SK-N-SH (cell line): ENCODE data around the gene GFPT2. TPM values are rescaled to one million over a fixed set of nuclear protein-coding genes. Genes with fewer than 3 reads are reported as not detected.

Experiments used
- CTCF ChIA-PET: fragments of 300-600, 350-600 bp; formaldehyde crosslinking; extraction: SDS; loops from one replicate; lab custom pipeline; 2021; lab: Yijun Ruan, JAX
- POLR2A ChIA-PET: fragments of 350-600 bp; sonication (Branson Sonifier 250); formaldehyde crosslinking; extraction: SDS; loops from one replicate; lab custom pipeline; 2020; ENCODE audit warnings: antibody characterized with exemption, inconsistent platforms; lab: Yijun Ruan, JAX
- DNase-seq: peaks from one replicate; pipeline ENCODE4 v3.0.0; 2012
- H2AFZ ChIP-seq: fragments of 200-600 bp; sonication (generic); 2 replicates; pipeline ENCODE4 v1.8.1; 2016; ENCODE audit warnings: antibody characterized with exemption, mild to moderate bottlenecking, low read depth
- H3F3A ChIP-seq: fragments of 200-600 bp; sonication (generic); replicated peaks from 2 replicates; pipeline ENCODE3; 2016; ENCODE audit warnings: antibody characterized with exemption, mild to moderate bottlenecking; ENCODE audit not compliant: insufficient read depth
- H3K27ac ChIP-seq, 2 experiments: fragments of 200-500 bp in 1 of 2; fragments of 200-600 bp in 1 of 2; sonication (Bioruptor generic) in 1 of 2; sonication (generic), shearing (Covaris generic) in 1 of 2; 2 replicates each; pipeline versions ENCODE4 v1.5.1 to v1.6.1; 2014 to 2016; ENCODE audit warnings: low read depth in 2 of 2, inconsistent platforms in 1 of 2, low read length in 1 of 2, mild to moderate bottlenecking in 1 of 2, mixed read lengths in 1 of 2
- H3K27me3 ChIP-seq: fragments of 200-600 bp; sonication (generic), shearing (Covaris generic); 2 replicates; pipeline ENCODE4 v1.6.1; 2016; ENCODE audit warnings: mixed run types; ENCODE audit not compliant: insufficient read depth
- H3K36me3 ChIP-seq, 2 experiments: fragments of 200-500 bp in 1 of 2; fragments of 200-600 bp in 1 of 2; sonication (Bioruptor generic) in 1 of 2; sonication (generic) in 1 of 2; replicated peaks in 1 of 2; 2 replicates each; pipeline versions ENCODE3 to v1.5.1; 2014 to 2016; ENCODE audit warnings: low read length in 1 of 2, mild to moderate bottlenecking in 1 of 2; ENCODE audit not compliant: insufficient read depth in 2 of 2, control insufficient read depth in 1 of 2
- H3K4me1 ChIP-seq, 2 experiments: fragments of 200-500 bp in 1 of 2; fragments of 200-600 bp in 1 of 2; sonication (Bioruptor generic) in 1 of 2; sonication (generic), shearing (Covaris generic) in 1 of 2; 2 replicates each; pipeline versions ENCODE4 v1.5.1 to v1.6.1; 2014 to 2016; ENCODE audit warnings: low read depth in 1 of 2, low read length in 1 of 2, mixed run types in 1 of 2; ENCODE audit not compliant: insufficient read depth in 2 of 2, control insufficient read depth in 1 of 2
- H3K4me2 ChIP-seq: fragments of 200-600 bp; sonication (generic), shearing (Covaris generic); 2 replicates; pipeline ENCODE4 v1.6.1; 2017; ENCODE audit warnings: mixed run types
- H3K4me3 ChIP-seq, 2 experiments: fragments of 200-500 bp in 1 of 2; fragments of 200-600 bp in 1 of 2; sonication (Bioruptor generic) in 1 of 2; sonication (generic), shearing (Covaris generic) in 1 of 2; 2 replicates each; pipeline versions ENCODE4 v1.5.1 to v1.8.1; 2014 to 2016; ENCODE audit warnings: low read depth in 2 of 2, inconsistent platforms in 1 of 2, low read length in 1 of 2, mild to moderate bottlenecking in 1 of 2, mixed read lengths in 1 of 2, moderate library complexity in 1 of 2
- H3K79me2 ChIP-seq: fragments of 200-600 bp; sonication (generic); 2 replicates; pipeline ENCODE4 v1.8.1; 2017; ENCODE audit warnings: mild to moderate bottlenecking; ENCODE audit not compliant: insufficient read depth
- H3K9ac ChIP-seq: fragments of 200-600 bp; sonication (generic); 2 replicates; pipeline ENCODE4 v1.6.1; 2017; ENCODE audit warnings: mixed run types
- H3K9me2 ChIP-seq: fragments of 200-600 bp; sonication (generic); 2 replicates; pipeline ENCODE4 v1.6.1; 2017; ENCODE audit warnings: mixed run types
- H3K9me3 ChIP-seq: fragments of 200-600 bp; sonication (generic); 2 replicates; pipeline ENCODE4 v1.6.1; 2017; ENCODE audit warnings: mixed run types, mild to moderate bottlenecking, moderate library complexity
- H4K20me1 ChIP-seq: fragments of 200-600 bp; sonication (generic); 2 replicates; pipeline ENCODE4 v1.6.1; 2017; ENCODE audit warnings: mild to moderate bottlenecking, mixed run types; ENCODE audit not compliant: insufficient read depth
- CHD2 ChIP-seq: fragments of 150-350 bp; IDR thresholded peaks from 2 replicates; pipeline ENCODE4 v1.6.1; 2018; ENCODE audit warnings: low read length; ENCODE audit not compliant: partially characterized antibody
- EP300 ChIP-seq, 2 experiments: IDR thresholded peaks; 2 replicates each; pipeline versions ENCODE4 v1.4.0 to v1.6.1; 2012; ENCODE audit warnings: borderline replicate concordance in 1 of 2, low read depth in 1 of 2, low read length in 1 of 2
- EZH2phosphoT487 ChIP-seq: fragments of 200-600 bp; sonication (generic); IDR thresholded peaks from 2 replicates; pipeline ENCODE4 v1.6.1; 2017; ENCODE audit warnings: low read depth, mixed run types, mild to moderate bottlenecking, antibody characterized with exemption, moderate library complexity, borderline replicate concordance
- FOSL2 ChIP-seq: IDR thresholded peaks from 2 replicates; pipeline ENCODE4 v1.4.0; 2012; ENCODE audit warnings: low read depth, mild to moderate bottlenecking, moderate library complexity, borderline replicate concordance
- FOXJ3 ChIP-seq: sonication (generic); formaldehyde crosslinking; IDR thresholded peaks from 2 replicates; pipeline ENCODE4 v1.5.1; 2020; ENCODE audit warnings: mild to moderate bottlenecking, missing genetic modification reagents
- GABPA ChIP-seq: IDR thresholded peaks from 2 replicates; pipeline ENCODE4 v1.4.0; 2012; ENCODE audit warnings: low read depth, mild to moderate bottlenecking
- GATA2 ChIP-seq: sonication (generic); formaldehyde crosslinking; IDR thresholded peaks from 2 replicates; pipeline ENCODE4 v1.5.0; 2020; ENCODE audit warnings: mild to moderate bottlenecking, missing genetic modification reagents
- MAX ChIP-seq: IDR thresholded peaks from 2 replicates; pipeline ENCODE4 v1.4.0; 2012; ENCODE audit warnings: low read depth
- MXI1 ChIP-seq: IDR thresholded peaks from 2 replicates; pipeline ENCODE4 v1.6.1; 2012; ENCODE audit warnings: mild to moderate bottlenecking, low read depth, low read length, improper control_type of control experiment
- NFIC ChIP-seq: IDR thresholded peaks from 2 replicates; pipeline ENCODE4 v1.4.0; 2012; ENCODE audit warnings: borderline replicate concordance
- NRF1 ChIP-seq: IDR thresholded peaks from 2 replicates; pipeline ENCODE4 v1.6.1; 2012; ENCODE audit warnings: low read depth, mild to moderate bottlenecking, low read length
- POLR2AphosphoS5 ChIP-seq: IDR thresholded peaks from 2 replicates; pipeline ENCODE4 v1.6.1; 2012; ENCODE audit warnings: low read depth, low read length
- RCOR1 ChIP-seq: fragments of 150-350 bp; IDR thresholded peaks from 2 replicates; pipeline ENCODE4 v1.6.1; 2017; ENCODE audit warnings: antibody characterized with exemption, low read length
- RFX5 ChIP-seq: IDR thresholded peaks from 2 replicates; pipeline ENCODE4 v1.6.1; 2012; ENCODE audit warnings: mild to moderate bottlenecking, improper control_type of control experiment, low read length
- RXRA ChIP-seq: IDR thresholded peaks from 2 replicates; pipeline ENCODE4 v1.4.0; 2012; ENCODE audit warnings: low read depth, mild to moderate bottlenecking, borderline replicate concordance
- SIN3A ChIP-seq: IDR thresholded peaks from 2 replicates; pipeline ENCODE4 v1.6.1; 2012; ENCODE audit warnings: low read depth, mild to moderate bottlenecking, low read length, moderate library complexity, borderline replicate concordance
- SMC3 ChIP-seq: IDR thresholded peaks from 2 replicates; pipeline ENCODE4 v1.6.1; 2012; ENCODE audit warnings: low read depth, low read length, improper control_type of control experiment
- TAF1 ChIP-seq: IDR thresholded peaks from 2 replicates; pipeline ENCODE4 v1.6.1; 2012; ENCODE audit warnings: low read depth, mild to moderate bottlenecking, low read length, moderate library complexity, borderline replicate concordance
- TEAD4 ChIP-seq: IDR thresholded peaks from 2 replicates; pipeline ENCODE4 v1.4.0; 2012; ENCODE audit warnings: mild to moderate bottlenecking, borderline replicate concordance; ENCODE audit not compliant: insufficient read depth
- USF1 ChIP-seq: IDR thresholded peaks from 2 replicates; pipeline ENCODE4 v1.4.0; 2012; ENCODE audit warnings: low read depth, borderline replicate concordance
- WGBS: methylation state at CpG from one replicate; pipeline ENCODE4 v1.1.6; 2017; ENCODE audit warnings: low lambda C conversion rate; 5-methylcytosine and 5-hydroxymethylcytosine counted together
- polyA plus RNA-seq, 3 experiments: library from polyadenylated mRNA; depleted of rRNA; stranded (reverse); fragments of >200 nt; gene quantifications; 2 replicates each; pipeline ENCODE4 v1.2.3, GENCODE V29; 2012

The GFPT2 gene
- polyA plus RNA-seq, 1 of the 3 experiments (the other 2 are of a cell fraction), result 8.1 TPM

- no peak overlapping the region for H3K4me2 ChIP-seq
- H3F3A ChIP-seq, result no peaks in the 10 kb centered on the region
- no peak overlapping the region for H3K9ac ChIP-seq
- POLR2A ChIA-PET, result no interaction called here
- WGBS, result 83% methylated on average over 19 of the region's 19 CpGs
- H3K36me3 ChIP-seq, result no peaks in the 10 kb centered on the region
- no peak for TF ChIP-seq GABPA
- no peak for TF ChIP-seq GATA2
- no peak for TF ChIP-seq TAF1
- TF ChIP-seq EZH2phosphoT487, result no peak
- TF ChIP-seq TEAD4, result no peak
- TF ChIP-seq NRF1, result no peak
- no peak for TF ChIP-seq MAX
- TF ChIP-seq SMC3, result no peak
- TF ChIP-seq RCOR1, result no peak
- TF ChIP-seq FOSL2, result no peak
- TF ChIP-seq SIN3A, result no peak
- no peak for TF ChIP-seq FOXJ3 (CRISPR knock-in tag)
- TF ChIP-seq EP300 (IDR thresholded peaks at IDR 0.05; ENCODE audit: borderline replicate concordance in 1 of 2, low read depth in 1 of 2, low read length in 1 of 2), result no peak
- no peak for TF ChIP-seq MXI1
- TF ChIP-seq CHD2, result no peak
- no peak for TF ChIP-seq RFX5
- TF ChIP-seq POLR2AphosphoS5, result no peak
- TF ChIP-seq USF1, result no peak
- TF ChIP-seq NFIC, result no peak
- TF ChIP-seq RXRA, result no peak
- H2AFZ ChIP-seq, result no peak overlapping the region
- H4K20me1 ChIP-seq, result no peaks in the 10 kb centered on the region
- no peak overlapping the region for H3K27ac ChIP-seq
- H3K9me3 ChIP-seq, result no peaks in the 10 kb centered on the region
- no peaks in the 10 kb centered on the region for H3K79me2 ChIP-seq
- no peak overlapping the region for H3K4me3 ChIP-seq
- CTCF ChIA-PET, result interaction anchor here (0.6 to 10.1 kb wide), 8 partner anchors 11 to 181 kb away, joined by 3 to 89 read pairs (median 5); partner anchors contain the start of gene RASGEF1C
- no peaks in the 10 kb centered on the region for H3K9me2 ChIP-seq
- peaks cover 0 to 21% of the 10 kb centered on the region in 2 experiments; a peak in 1 of 4 replicates for H3K4me1 ChIP-seq
- DNase-seq, result no peak
- no peaks in the 10 kb centered on the region for H3K27me3 ChIP-seq
These were observed 9.9 kb downstream of the GFPT2 start for GRCh38 chr5:180343110-180343830.
